Activated CD4-positive, alpha-beta T cell treated with anti-CD3 and anti-CD28 coated beads, Interleukin-2, amount 50 U/mL, for 16 hours (primary cell): Measurements from ENCODE around the gene ZNF234.
"Not testable (repeated sequence)": the region's sequence is repeated elsewhere in the genome, so short reads cannot be mapped to it uniquely, and the experiment has no call there.

ENCODE experiments used
- DNase-seq: peaks from one replicate; pipeline ENCODE4 v3.0.0-alpha.2; 2020

Gene ZNF234

GRCh38 chr19:44182145-44182544 lies 40.8 kb downstream of the ZNF234 start:
- DNase-seq: no peak

GRCh38 chr19:44190020-44190419 lies 48.7 kb downstream of the ZNF234 start:
- DNase-seq: no peak

GRCh38 chr19:44192127-44192526 lies 50.8 kb downstream of the ZNF234 start:
- no peak for DNase-seq

DNA sequence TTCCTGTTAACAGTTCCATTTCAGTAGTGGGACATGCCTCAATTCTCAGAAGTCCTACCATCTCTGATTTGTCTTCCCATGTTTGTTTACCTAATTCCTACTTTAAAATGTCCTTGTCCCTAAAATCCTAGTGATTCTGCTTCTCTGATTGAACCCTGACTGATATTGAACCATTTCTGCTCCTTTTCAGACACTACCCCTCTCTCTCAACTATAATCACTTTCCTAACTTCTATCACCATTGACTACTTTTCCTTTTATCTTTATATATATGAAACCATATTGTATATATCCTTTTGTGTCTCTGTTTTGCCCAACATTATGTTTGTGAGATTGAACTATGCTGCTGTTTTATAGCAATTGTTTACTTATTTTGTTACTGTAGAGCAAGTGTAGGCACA lies 55.4 kb downstream of the ZNF234 start:
- DNase-seq: no peak

- no peak for DNase-seq
Measured at GRCh38 chr19:44202470-44202869, 61.1 kb downstream of the ZNF234 start.

- no peak for DNase-seq
Measured at GRCh38 chr19:44202974-44203373, 61.6 kb downstream of the ZNF234 start.

DNA sequence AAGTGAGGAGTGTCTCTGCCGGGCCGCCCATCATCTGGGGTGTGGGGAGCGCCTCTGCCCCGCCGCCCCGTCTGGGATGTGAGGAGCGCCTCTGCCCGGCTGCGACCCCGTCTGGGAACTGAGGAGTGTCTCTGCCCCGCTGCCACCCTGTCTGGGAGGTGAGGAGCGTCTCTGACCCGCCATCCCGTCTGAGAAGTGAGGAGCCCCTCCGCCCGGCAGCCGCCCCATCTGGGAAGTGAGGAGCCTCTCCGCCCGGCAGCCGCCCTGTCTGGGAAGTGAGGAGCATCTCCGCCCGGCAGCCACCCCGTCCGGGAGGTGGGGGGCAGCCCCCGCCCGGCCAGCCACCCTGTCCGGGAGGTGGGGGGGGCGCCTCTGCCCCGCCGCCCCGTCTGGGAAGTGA lies 62.5 kb downstream of the ZNF234 start:
- not testable (repeated sequence) for DNase-seq

- no peak for DNase-seq
Measured at GRCh38 chr19:44204772-44205171, 63.4 kb downstream of the ZNF234 start.

- peak; percentile 89 for DNase-seq
Measured at GRCh38 chr19:44207126-44207803, 65.9 kb downstream of the ZNF234 start.
